ENCODE data around the gene GTF3C4. TPM values are rescaled to one million over a fixed set of nuclear protein-coding genes. Genes with fewer than 3 reads are reported as not detected.

GTF3C4 gene
- total RNA-seq, 1 experiment from 2014 or later, result 42.5 TPM

- H3K79me2 ChIP-seq (ENCODE audit: insufficient read depth, low read length), result peaks cover 2% of the 10 kb centered on the region; the same call in 1 of the 2 replicates
- no peak overlapping the region for H3K4ac ChIP-seq (ENCODE audit: low read depth, low read length)
- no peak overlapping the region for H3K27ac Mint-ChIP-seq
- no peaks in the 10 kb centered on the region for H3K4me1 Mint-ChIP-seq
- no peak overlapping the region for H3K9ac ChIP-seq (ENCODE audit: extremely low read depth, insufficient read length, low read length)
- H3K79me1 ChIP-seq (ENCODE audit: insufficient read depth, low read depth, low read length, poor library complexity, severe bottlenecking), result no peaks in the 10 kb centered on the region
- H3T11ph ChIP-seq (ENCODE audit: low read length), result no peak overlapping the region
- no peak overlapping the region for H3K14ac ChIP-seq (ENCODE audit: insufficient read depth, low read length)
- H3K9me3 ChIP-seq (ENCODE audit: control insufficient read depth, low read depth, low read length), result no peaks in the 10 kb centered on the region
- no peaks in the 10 kb centered on the region for H4K20me1 ChIP-seq (ENCODE audit: control insufficient read depth, insufficient read depth, insufficient read length)
- H3K4me3 Mint-ChIP-seq, result no peak overlapping the region
- H3K27ac ChIP-seq (ENCODE audit: insufficient read length, low read depth, low read length), result no peak overlapping the region
- H3K56ac ChIP-seq (ENCODE audit: insufficient read length, low read depth, low read length), result no peak overlapping the region
- no peak overlapping the region for H4K91ac ChIP-seq (ENCODE audit: insufficient read length, low read depth, low read length)
- H2BK15ac ChIP-seq (ENCODE audit: low read depth, low read length), result no peak overlapping the region
- no peaks in the 10 kb centered on the region for H3K27me3 Mint-ChIP-seq (ENCODE audit: low read depth)
- no peak for DNase-seq
- no peaks in the 10 kb centered on the region for H3K23me2 ChIP-seq (ENCODE audit: insufficient read length, low read depth, low read length, poor library complexity, severe bottlenecking)
- no peak overlapping the region for H2AK5ac ChIP-seq (ENCODE audit: insufficient read length, low read length)
- no peak overlapping the region for H4K5ac ChIP-seq (ENCODE audit: insufficient read length, low read depth, low read length)
- H2BK12ac ChIP-seq (ENCODE audit: insufficient read length, low read depth, low read length), result no peak overlapping the region
- H3K18ac ChIP-seq (ENCODE audit: insufficient read length, low read depth, low read length), result no peak overlapping the region
- TF ChIP-seq CTCF (conservative IDR thresholded peaks at IDR 0.05), result no peak
- H2BK5ac ChIP-seq (ENCODE audit: insufficient read length, low read length), result no peak overlapping the region
- peaks cover 22 to 71% (median 37%) of the 10 kb centered on the region in 3 experiments; a peak in 6 of 7 replicates for H3K36me3 Mint-ChIP-seq (ENCODE audit: insufficient read depth in 1 of 3, low read depth in 3 of 3)
- no peaks in the 10 kb centered on the region for H3K9me3 Mint-ChIP-seq
- H2BK20ac ChIP-seq (ENCODE audit: low read depth, low read length, poor library complexity, severe bottlenecking), result no peak overlapping the region
- H2AFZ ChIP-seq (ENCODE audit: low read length), result no peak overlapping the region
- no peak overlapping the region for H3K23ac ChIP-seq (ENCODE audit: insufficient read length, low read depth, low read length)
- no peak overlapping the region for H3K4me2 ChIP-seq (ENCODE audit: insufficient read depth, insufficient read length, low read length)
- no CpG with 5 or more reads among the region's 4 CpGs for WGBS (ENCODE audit: extremely low coverage, insufficient read length, low lambda C conversion rate)
- H3K27me3 ChIP-seq (ENCODE audit: insufficient read depth, low read length), result no peaks in the 10 kb centered on the region
- H3K4me1 ChIP-seq (ENCODE audit: insufficient read depth, low read length), result no peaks in the 10 kb centered on the region
- no peak overlapping the region for H4K8ac ChIP-seq (replicated peaks; ENCODE audit: insufficient read length, low read depth, low read length)
- H2BK120ac ChIP-seq (ENCODE audit: low read depth, low read length, poor library complexity, severe bottlenecking), result no peak overlapping the region
Measured at GRCh38 chr9:132641216-132641615, 29.0 kb upstream of the GTF3C4 start.

Data from H9 (cell line).